CD4-positive, alpha-beta memory T cell (primary cell): ENCODE results near the gene TMEM138. TPM values are rescaled to one million over a fixed set of nuclear protein-coding genes. Genes with fewer than 3 reads are reported as not detected.
"Not testable (repeated sequence)": the region's sequence is repeated elsewhere in the genome, so short reads cannot be mapped to it uniquely, and the experiment has no call there.

Experiments
- CTCF ChIA-PET: fragments of 350-600 bp; sonication (Branson Sonifier 250); formaldehyde crosslinking; loops from one replicate; lab custom pipeline; 2021; ENCODE audit warnings: inconsistent platforms; ENCODE audit not compliant: partially characterized antibody; lab: Charles Lee
- POLR2A ChIA-PET: fragments of 350-600 bp; sonication (Branson Sonifier 250); formaldehyde crosslinking; loops from one replicate; lab custom pipeline; 2021; ENCODE audit not compliant: partially characterized antibody; lab: Charles Lee
- DNase-seq, 5 donors: peaks; one replicate each; pipeline versions ENCODE4 v3.0.0 to v3.0.0-alpha.2; 2020 to 2022; ENCODE audit warnings: mixed read lengths in 1 of 5
- H3K27ac ChIP-seq: one replicate; pipeline ENCODE4 v1.7.0; 2013; ENCODE audit warnings: low read depth, low read length
- H3K27me3 ChIP-seq: 2 replicates; pipeline ENCODE4 v1.7.0; 2013; ENCODE audit warnings: mild to moderate bottlenecking, low read length, moderate library complexity; ENCODE audit not compliant: insufficient read depth
- H3K36me3 ChIP-seq: 2 replicates; pipeline ENCODE4 v1.7.0; 2013; ENCODE audit warnings: mild to moderate bottlenecking, low read length, moderate library complexity; ENCODE audit not compliant: insufficient read depth
- H3K4me1 ChIP-seq: 2 replicates; pipeline ENCODE4 v1.7.0; 2013; ENCODE audit warnings: mild to moderate bottlenecking, low read length, moderate library complexity; ENCODE audit not compliant: insufficient read depth
- H3K4me3 ChIP-seq, 2 donors: one replicate each; pipeline ENCODE4 v1.7.0; 2013; ENCODE audit warnings: low read length in 2 of 2, mild to moderate bottlenecking in 1 of 2
- H3K9me3 ChIP-seq, 2 donors: one replicate each; pipeline ENCODE4 v1.7.0; 2013; ENCODE audit warnings: low read length in 2 of 2, control low read depth in 1 of 2; ENCODE audit not compliant: control insufficient read depth in 1 of 2
- H3K27ac Mint-ChIP-seq, 7 donors: one replicate each; pipeline ENCODE4 v1.8.0; 2020 to 2021; ENCODE audit warnings: mixed read lengths in 7 of 7, mild to moderate bottlenecking in 6 of 7, inconsistent platforms in 3 of 7, moderate library complexity in 3 of 7
- H3K27me3 Mint-ChIP-seq, 2 donors: one replicate each; pipeline ENCODE4 v1.8.0; 2020 to 2021; ENCODE audit warnings: mixed read lengths in 2 of 2
- H3K36me3 Mint-ChIP-seq, 2 donors: one replicate each; pipeline ENCODE4 v1.8.0; 2020 to 2021; ENCODE audit warnings: mixed read lengths in 2 of 2, inconsistent platforms in 1 of 2, mild to moderate bottlenecking in 1 of 2
- H3K4me1 Mint-ChIP-seq, 4 donors: one replicate each; pipeline ENCODE4 v1.8.0; 2020 to 2021; ENCODE audit warnings: mixed read lengths in 4 of 4, mild to moderate bottlenecking in 1 of 4
- H3K4me3 Mint-ChIP-seq, 8 donors: one replicate each; pipeline ENCODE4 v1.8.0; 2020 to 2021; ENCODE audit warnings: mixed read lengths in 8 of 8, mild to moderate bottlenecking in 7 of 8, moderate library complexity in 6 of 8, inconsistent platforms in 3 of 8
- H3K9me3 Mint-ChIP-seq, 8 donors: one replicate each; pipeline ENCODE4 v1.8.0; 2020 to 2021; ENCODE audit warnings: mixed read lengths in 8 of 8, mild to moderate bottlenecking in 5 of 8, inconsistent platforms in 3 of 8, moderate library complexity in 1 of 8
- intact Hi-C: fragments of 100-400 bp; cut with micrococcal nuclease; formaldehyde crosslinking; loops from one replicate; pipeline ENCODE4 v1.15.1; 2023
- polyA plus RNA-seq, 2 donors: library from polyadenylated mRNA; unstranded; fragments of 300-500 nt; fragmentation: Illumina TruSeq; gene quantifications; one replicate each; pipeline ENCODE4 v1.2.3, GENCODE V29; 2021
- total RNA-seq, 2 experiments: library from RNA; stranded (reverse); gene quantifications; one replicate each; pipeline ENCODE4 v1.2.3, GENCODE V29; 2021

The TMEM138 gene
- total and polyA plus RNA-seq, 4 experiments from 2014 or later: 49.0 to 62.5 (median 60.2) TPM

DNA sequence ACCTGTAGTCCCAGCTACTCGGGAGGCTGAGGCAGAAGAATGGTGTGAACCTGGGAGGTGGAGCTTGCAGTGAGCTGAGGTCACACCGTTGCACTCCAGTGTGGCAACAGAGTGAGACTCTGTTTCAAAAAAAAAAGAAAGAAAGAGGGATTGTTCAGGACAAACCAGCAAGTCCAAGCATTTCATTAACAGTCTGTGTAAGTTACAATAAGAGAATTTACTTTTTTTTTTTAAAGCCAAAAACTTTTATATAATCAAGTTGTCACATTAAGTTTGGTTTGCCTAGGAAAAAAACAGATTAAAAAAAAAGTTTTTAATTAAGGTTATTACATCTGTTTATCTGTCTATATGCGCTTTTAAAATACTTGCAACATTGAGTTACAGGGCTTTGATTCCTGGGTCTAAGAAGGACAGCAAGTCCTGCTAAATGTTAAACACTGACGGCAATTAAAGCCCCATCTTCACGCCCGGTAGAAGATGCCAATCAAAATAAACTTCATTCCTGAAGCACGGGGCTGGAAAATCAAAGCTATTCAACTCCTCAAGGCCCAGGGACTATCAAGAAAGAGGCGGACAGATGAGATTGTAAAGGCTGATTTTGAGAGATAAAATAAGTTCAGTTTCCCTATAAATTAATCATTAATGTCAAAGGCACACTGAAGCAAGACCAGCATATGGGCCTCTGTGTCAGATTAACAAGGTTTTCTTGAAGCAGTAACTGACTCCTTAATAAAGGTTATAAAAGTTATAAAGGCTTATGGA lies 10.7 kb downstream of the TMEM138 start:
- peaks cover 8 to 25% of the 10 kb centered on the region in 2 donors for H3K36me3 Mint-ChIP-seq
- Histone ChIP-seq H3K9me3 (no peaks in the 10 kb centered on the region), H3K4me3 (no peak overlapping the region), H3K36me3 (peaks cover 21% of the 10 kb centered on the region), H3K27me3 (no peaks in the 10 kb centered on the region), H3K27ac (no peak overlapping the region), H3K4me1 (no peaks in the 10 kb centered on the region)
- H3K4me1 Mint-ChIP-seq: no peaks in the 10 kb centered on the region
- DNase-seq: no peak
- no peaks in the 10 kb centered on the region for H3K9me3 Mint-ChIP-seq
- H3K27me3 Mint-ChIP-seq: no peaks in the 10 kb centered on the region
- H3K27ac Mint-ChIP-seq: peak overlapping the region in 2 of 7 donors; percentile 15 to 41
- intact Hi-C loops: no loop called here
- POLR2A ChIA-PET: interaction anchor here (0.6 kb wide), 2 partner anchors 8 to 14 kb away, joined by 3 to 4 read pairs; no protein-coding TSS in a partner anchor
- CTCF ChIA-PET: interaction anchor here (5.5 kb wide), 1 partner anchor 12 kb away, joined by 37 read pairs; no protein-coding TSS in a partner anchor
- H3K4me3 Mint-ChIP-seq: no peak overlapping the region

DNA sequence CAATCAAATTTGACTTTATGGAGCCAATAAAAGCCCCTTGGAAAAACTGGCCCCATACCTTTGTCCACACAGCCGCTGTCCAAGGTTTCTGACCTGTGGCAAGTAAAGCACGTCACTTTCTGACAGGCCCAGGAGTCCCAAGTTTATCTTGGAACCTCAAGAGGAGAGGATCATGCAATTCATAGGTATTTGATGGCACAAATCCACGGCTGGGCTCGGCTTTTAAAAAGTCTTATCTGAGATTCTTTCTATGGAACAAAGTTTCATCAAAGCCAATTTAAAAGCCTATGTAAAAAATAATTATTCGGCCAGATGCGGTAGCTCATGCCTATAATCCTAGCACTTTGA lies 13.6 kb downstream of the TMEM138 start:
- ChIA-PET POLR2A (interaction anchor here (2.2 kb wide), 1 partner anchor 9 kb away, joined by 6 read pairs; no protein-coding TSS in a partner anchor), CTCF (interaction anchor here (5.5 kb wide), 1 partner anchor 9 kb away, joined by 37 read pairs; no protein-coding TSS in a partner anchor)
- H3K4me3 Mint-ChIP-seq: no peak overlapping the region
- intact Hi-C loops: no loop called here
- H3K4me1 ChIP-seq: no peaks in the 10 kb centered on the region
- H3K27me3 Mint-ChIP-seq: no peaks in the 10 kb centered on the region
- no peaks in the 10 kb centered on the region for H3K27me3 ChIP-seq
- no peaks in the 10 kb centered on the region for H3K4me1 Mint-ChIP-seq
- H3K27ac Mint-ChIP-seq: peak overlapping the region in 1 of 7 donors; percentile 41
- no peak overlapping the region for H3K4me3 ChIP-seq
- DNase-seq: no peak
- no peaks in the 10 kb centered on the region for H3K9me3 Mint-ChIP-seq
- no peaks in the 10 kb centered on the region for H3K36me3 ChIP-seq
- H3K36me3 Mint-ChIP-seq: peaks cover 1 to 4% of the 10 kb centered on the region in 2 donors
- H3K9me3 ChIP-seq: no peaks in the 10 kb centered on the region
- H3K27ac ChIP-seq: no peak overlapping the region

DNA sequence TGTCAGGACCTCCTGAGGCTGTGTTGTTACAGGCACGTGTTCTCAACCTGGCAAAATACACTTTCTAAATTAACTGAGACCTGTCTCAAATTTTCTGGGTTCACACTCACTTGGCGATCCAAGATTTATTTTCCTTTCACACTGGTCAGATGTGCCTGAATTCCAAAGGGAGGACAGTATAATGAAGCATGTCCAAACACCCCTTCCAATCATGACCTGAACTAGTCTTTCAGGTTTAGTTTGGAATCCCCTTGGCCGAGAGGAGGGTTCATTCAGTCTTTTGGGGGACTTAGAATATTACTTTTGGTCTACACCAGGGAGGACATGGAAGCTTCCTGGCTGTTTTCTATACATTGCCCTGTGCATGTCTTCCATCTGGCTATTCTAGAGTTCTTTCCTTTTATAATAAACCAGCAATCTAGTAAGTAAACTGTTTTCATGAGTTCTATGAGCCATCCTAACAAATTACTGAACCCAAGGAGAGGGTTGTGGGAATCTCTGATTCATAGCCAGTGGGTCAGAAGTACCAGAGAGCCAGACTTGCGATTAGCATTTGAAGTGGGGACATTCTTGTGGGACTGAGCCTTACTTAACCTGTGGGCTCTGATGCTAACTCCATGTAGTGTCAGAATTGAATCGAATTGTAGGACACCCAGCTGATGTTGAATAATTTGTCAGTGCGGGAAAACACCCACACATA lies 15.4 kb downstream of the TMEM138 start:
- H3K4me1 Mint-ChIP-seq: no peaks in the 10 kb centered on the region
- Histone ChIP-seq H3K36me3 (no peaks in the 10 kb centered on the region), H3K4me1 (no peaks in the 10 kb centered on the region), H3K9me3 (no peaks in the 10 kb centered on the region), H3K27me3 (no peaks in the 10 kb centered on the region), H3K4me3 (no peak overlapping the region), H3K27ac (no peak overlapping the region)
- ChIA-PET POLR2A (interaction anchor here (1.3 to 1.4 kb wide), 2 partner anchors 41 kb away, joined by 3 read pairs; no protein-coding TSS in a partner anchor), CTCF (interaction anchor here (5.5 kb wide), 1 partner anchor 7 kb away, joined by 37 read pairs; no protein-coding TSS in a partner anchor)
- H3K27me3 Mint-ChIP-seq: no peaks in the 10 kb centered on the region
- no peak overlapping the region for H3K4me3 Mint-ChIP-seq
- DNase-seq: no peak
- H3K27ac Mint-ChIP-seq: peak overlapping the region in 2 of 7 donors; percentile 11 to 41
- intact Hi-C loops: no loop called here
- H3K36me3 Mint-ChIP-seq: peaks cover 0 to 4% of the 10 kb centered on the region in 2 donors
- no peaks in the 10 kb centered on the region for H3K9me3 Mint-ChIP-seq

DNA sequence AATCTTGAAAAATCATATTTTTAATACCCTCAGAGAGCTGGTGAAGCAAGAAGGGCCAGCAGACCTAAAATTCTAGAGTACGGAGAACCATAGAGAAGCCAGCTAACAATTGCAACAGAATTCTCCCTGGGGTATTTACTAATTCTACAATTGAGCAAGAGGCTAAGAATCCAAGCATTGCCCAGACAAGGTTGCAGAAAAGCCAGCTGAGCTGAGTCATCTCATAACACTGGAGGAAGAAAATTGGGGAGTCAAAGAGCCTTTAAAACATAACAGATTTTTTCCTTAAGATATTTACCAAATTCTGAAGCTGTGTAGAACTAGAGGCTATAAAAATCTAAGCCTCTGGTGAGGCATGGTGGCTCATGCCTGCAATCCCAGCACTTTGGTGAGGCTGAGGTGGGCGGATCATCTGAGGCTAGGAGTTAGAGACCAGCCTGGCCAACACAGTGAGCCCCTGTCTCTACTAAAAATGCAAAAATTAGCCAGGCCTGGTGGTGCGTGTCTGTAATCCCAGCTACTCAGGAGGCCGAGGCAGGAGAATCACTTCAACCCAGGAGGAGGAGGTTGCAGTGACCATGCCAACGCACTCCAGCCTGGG lies 16.6 kb downstream of the TMEM138 start:
- Histone ChIP-seq H3K4me1 (no peaks in the 10 kb centered on the region), H3K4me3 (no peak overlapping the region), H3K27me3 (no peaks in the 10 kb centered on the region), H3K9me3 (no peaks in the 10 kb centered on the region), H3K27ac (no peak overlapping the region), H3K36me3 (no peaks in the 10 kb centered on the region)
- intact Hi-C loops: no loop called here
- ChIA-PET POLR2A (interaction anchor here (1.3 kb wide), 1 partner anchor 42 kb away, joined by 3 read pairs; no protein-coding TSS in a partner anchor), CTCF (interaction anchor here (1.0 kb wide), 1 partner anchor 43 kb away, joined by 4 read pairs; no protein-coding TSS in a partner anchor)
- Mint-ChIP-seq H3K4me3 (no peak overlapping the region), H3K36me3 (peaks cover 0 to 4% of the 10 kb centered on the region in 2 donors), H3K27ac (peak overlapping the region in 1 of 7 donors; percentile 41), H3K27me3 (no peaks in the 10 kb centered on the region), H3K9me3 (no peaks in the 10 kb centered on the region), H3K4me1 (no peaks in the 10 kb centered on the region)
- DNase-seq: no peak

DNA sequence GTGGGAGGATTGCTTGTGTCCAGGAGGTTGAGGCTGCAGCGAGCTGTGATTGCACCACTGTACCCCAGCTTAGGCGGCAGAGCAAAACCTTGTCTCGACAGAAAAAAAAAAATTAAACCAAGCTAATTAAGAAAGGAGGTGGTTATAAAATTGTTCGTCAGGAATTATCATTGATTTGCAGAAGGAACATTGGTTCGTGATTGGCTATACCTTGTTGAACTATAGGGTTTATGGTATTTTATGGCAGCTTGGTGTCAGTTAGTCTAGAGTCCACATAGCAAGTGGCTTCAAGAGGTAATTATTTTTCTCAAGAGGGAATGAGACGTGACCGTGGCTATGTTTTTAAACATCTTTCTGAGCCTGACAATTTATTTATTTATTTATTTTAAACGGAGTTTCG lies 18.7 kb downstream of the TMEM138 start:
- Histone ChIP-seq H3K4me1 (peaks cover 8% of the 10 kb centered on the region), H3K9me3 (no peaks in the 10 kb centered on the region), H3K27ac (no peak overlapping the region), H3K4me3 (no peak overlapping the region), H3K27me3 (no peaks in the 10 kb centered on the region), H3K36me3 (no peaks in the 10 kb centered on the region)
- Mint-ChIP-seq H3K4me1 (peaks cover 3 to 9% (median 6%) of the 10 kb centered on the region in 4 donors), H3K9me3 (no peaks in the 10 kb centered on the region), H3K27ac (no peak overlapping the region), H3K36me3 (peaks cover 0 to 4% of the 10 kb centered on the region in 2 donors), H3K27me3 (no peaks in the 10 kb centered on the region), H3K4me3 (no peak overlapping the region)
- ChIA-PET CTCF (interaction anchor here (9.3 kb wide), 1 partner anchor 43 kb away, joined by 442 read pairs; the partner anchor contains the start of genes DDB1 and TKFC), POLR2A (interaction anchor here (0.6 to 1.5 kb wide), 6 partner anchors 8 to 48 kb away, joined by 3 to 5 read pairs (median 3); partner anchors contain the start of gene TMEM138)
- no peak for DNase-seq
- intact Hi-C loops: loop anchor here (10.0 kb wide), 1 partner anchor 126 kb away; no protein-coding TSS in a partner anchor

DNA sequence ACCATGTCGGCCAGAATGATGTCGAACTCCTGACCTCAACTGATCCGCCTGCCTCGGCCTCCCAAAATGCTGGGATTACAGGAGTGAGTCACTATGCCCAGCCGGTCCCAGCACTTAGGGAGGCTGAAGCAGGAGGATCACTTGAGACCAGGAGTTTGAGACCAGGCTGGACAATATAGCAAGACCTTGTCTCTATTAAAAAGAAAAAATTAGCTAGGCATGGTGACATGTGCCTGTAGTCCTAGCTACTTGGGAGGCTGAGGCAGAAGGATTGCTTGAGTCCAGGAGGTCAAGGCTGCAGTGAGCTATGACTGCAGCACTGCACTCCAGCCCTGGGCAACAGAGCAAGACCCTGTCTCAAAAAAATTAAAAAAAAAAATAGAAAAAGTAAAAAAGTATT lies 21.7 kb downstream of the TMEM138 start:
- H3K27ac ChIP-seq, H3K4me3 Mint-ChIP-seq, H3K36me3 ChIP-seq, H3K9me3 Mint-ChIP-seq, H3K9me3 ChIP-seq, H3K27me3 ChIP-seq, H3K27ac Mint-ChIP-seq, H3K4me1 Mint-ChIP-seq, H3K4me1 ChIP-seq, H3K36me3 Mint-ChIP-seq, H3K4me3 ChIP-seq, H3K27me3 Mint-ChIP-seq, DNase-seq: not testable (repeated sequence)
- intact Hi-C loops: loop anchor here (10.0 kb wide), 1 partner anchor 129 kb away; no protein-coding TSS in a partner anchor
- CTCF ChIA-PET: interaction anchor here (0.8 to 9.3 kb wide), 14 partner anchors 9 to 608 kb away, joined by 3 to 442 read pairs (median 14); partner anchors contain the start of genes CPSF7, CYB561A3, DDB1 and SDHAF2
- POLR2A ChIA-PET: interaction anchor here (2.1 to 5.1 kb wide), 3 partner anchors 9 to 48 kb away, joined by 6 to 87 read pairs (median 29); partner anchors contain the start of genes CYB561A3, DDB1, TKFC and TMEM138
